ENCODE measurements around the gene PUS10.
"Not testable (repeated sequence)": the region's sequence is repeated elsewhere in the genome, so short reads cannot be mapped to it uniquely, and the experiment has no call there.

Gene PUS10

GRCh38 chr2:61012303-61012702 lies 5.8 kb downstream of the PUS10 start:
- not testable (repeated sequence) for DNase-seq (ENCODE audit: low spot score)

GRCh38 chr2:61011678-61012077 lies 6.4 kb downstream of the PUS10 start:
- DNase-seq (ENCODE audit: low spot score), result no peak

GRCh38 chr2:61009355-61009754 lies 8.7 kb downstream of the PUS10 start:
- DNase-seq (ENCODE audit: low spot score), result no peak

GRCh38 chr2:61006486-61007105 lies 11.5 kb downstream of the PUS10 start:
- no peak for DNase-seq (ENCODE audit: low spot score)

- no peak for DNase-seq (ENCODE audit: low spot score)
Observed at GRCh38 chr2:61005736-61006135, 12.3 kb downstream of the PUS10 start.

- peak; percentile 23 for DNase-seq (ENCODE audit: low spot score)
Observed at GRCh38 chr2:60998628-60999545, 19.2 kb downstream of the PUS10 start.

GRCh38 chr2:60994131-60994530 lies 23.9 kb downstream of the PUS10 start:
- no peak for DNase-seq (ENCODE audit: low spot score)

GRCh38 chr2:60992985-60993392 lies 25.1 kb downstream of the PUS10 start:
- no peak for DNase-seq (ENCODE audit: low spot score)

- no peak for DNase-seq (ENCODE audit: low spot score)
Observed at GRCh38 chr2:60991644-60992043, 26.4 kb downstream of the PUS10 start.

- DNase-seq (ENCODE audit: low spot score), result no peak
Observed at GRCh38 chr2:60989259-60989658, 28.8 kb downstream of the PUS10 start.

- DNase-seq (ENCODE audit: low spot score), result not testable (repeated sequence)
Observed at GRCh38 chr2:60987656-60988055, 30.4 kb downstream of the PUS10 start.

- no peak for DNase-seq (ENCODE audit: low spot score)
Observed at GRCh38 chr2:60987041-60987440, 31.0 kb downstream of the PUS10 start.

- no peak for DNase-seq (ENCODE audit: low spot score)
Observed at GRCh38 chr2:60984720-60985119, 33.3 kb downstream of the PUS10 start.

- not testable (repeated sequence) for DNase-seq (ENCODE audit: low spot score)
Observed at GRCh38 chr2:60982066-60982465, 36.0 kb downstream of the PUS10 start.

- no peak for DNase-seq (ENCODE audit: low spot score)
Observed at GRCh38 chr2:60980071-60980815, 37.8 kb downstream of the PUS10 start.

GRCh38 chr2:60979231-60979630 lies 38.8 kb downstream of the PUS10 start:
- DNase-seq (ENCODE audit: low spot score), result no peak

GRCh38 chr2:60977562-60977895 lies 40.5 kb downstream of the PUS10 start:
- no peak for DNase-seq (ENCODE audit: low spot score)

- no peak for DNase-seq (ENCODE audit: low spot score)
Observed at GRCh38 chr2:60976875-60977561, 41.0 kb downstream of the PUS10 start.

GRCh38 chr2:60976256-60976850 lies 41.7 kb downstream of the PUS10 start:
- no peak for DNase-seq (ENCODE audit: low spot score)

- no peak for DNase-seq (ENCODE audit: low spot score)
Observed at GRCh38 chr2:60974652-60975051, 43.4 kb downstream of the PUS10 start.

GRCh38 chr2:60973705-60974104 lies 44.4 kb downstream of the PUS10 start:
- DNase-seq (ENCODE audit: low spot score), result no peak
